Suprapubic skin (tissue), 4 donors: Measurements from ENCODE around the gene MAP2K5. TPM values are rescaled to one million over a fixed set of nuclear protein-coding genes. Genes with fewer than 3 reads are reported as not detected.

Experiments
- DNase-seq, 2 donors: peaks; one replicate each; pipeline ENCODE4 v3.0.0-alpha.2; 2019; ENCODE audit warnings: low spot score in 2 of 2
- H3K27ac ChIP-seq: fragments of 200-600 bp; sonication (generic); one replicate; pipeline ENCODE4 v1.5.1; 2019
- H3K27me3 ChIP-seq: fragments of 200-600 bp; sonication (generic); one replicate; pipeline ENCODE4 v1.5.1; 2019
- H3K36me3 ChIP-seq: fragments of 200-600 bp; sonication (generic); one replicate; pipeline ENCODE4 v1.5.1; 2019
- H3K4me1 ChIP-seq: fragments of 200-600 bp; sonication (generic); one replicate; pipeline ENCODE4 v1.5.1; 2019
- H3K4me3 ChIP-seq: fragments of 200-600 bp; sonication (generic); one replicate; pipeline ENCODE4 v1.5.1; 2019; ENCODE audit warnings: mild to moderate bottlenecking
- H3K9me3 ChIP-seq: fragments of 200-600 bp; sonication (generic); one replicate; pipeline ENCODE4 v1.5.1; 2019
- CTCF ChIP-seq, 2 donors: fragments of 200-600 bp in 1 of 2; fragments of 450-650 bp in 1 of 2; sonication (generic) in 1 of 2; IDR thresholded peaks; one replicate each; pipeline ENCODE4 v1.5.1; 2016 to 2019; ENCODE audit warnings: antibody characterized with exemption in 2 of 2, mild to moderate bottlenecking in 1 of 2, moderate library complexity in 1 of 2
- EP300 ChIP-seq: sonication (generic); formaldehyde crosslinking; IDR thresholded peaks from one replicate; pipeline ENCODE4 v1.6.1; 2017; ENCODE audit warnings: antibody characterized with exemption
- POLR2A ChIP-seq, 2 donors: fragments of 450-650 bp; IDR thresholded peaks; one replicate each; pipeline ENCODE4 v1.6.1; 2017; ENCODE audit warnings: antibody characterized with exemption in 2 of 2, mild to moderate bottlenecking in 2 of 2, moderate library complexity in 2 of 2
- POLR2AphosphoS5 ChIP-seq, 3 donors: sonication (generic); formaldehyde crosslinking; IDR thresholded peaks; one replicate each; pipeline ENCODE4 v1.6.1; 2017; ENCODE audit warnings: antibody characterized with exemption in 3 of 3
- WGBS: methylation state at CpG from one replicate; pipeline ENCODE4 v1.1.5; 2018; 5-methylcytosine and 5-hydroxymethylcytosine counted together
- total RNA-seq, 4 donors: library from RNA; depleted of rRNA; stranded (reverse); fragments of >200 nt; gene quantifications; one replicate each; pipeline ENCODE4 v1.1.0, GENCODE V29; 2016

MAP2K5 gene
- total RNA-seq, 4 donors from 2014 or later: 9.5 to 18.5 (median 10.2) TPM

- H3K27ac ChIP-seq: no peak overlapping the region
- WGBS: 89% methylated on average over 2 of the region's 4 CpGs
Measured at GRCh38 chr15:67784090-67784781, 241.7 kb downstream of the MAP2K5 start.

GRCh38 chr15:67784856-67785430 is 242.4 kb downstream of the MAP2K5 start:
- H3K27me3 ChIP-seq: no peaks in the 10 kb centered on the region
- H3K4me1 ChIP-seq: no peaks in the 10 kb centered on the region
- DNase-seq: no peak
- no peak for TF ChIP-seq CTCF (IDR thresholded peaks at IDR 0.05)
- no peak for TF ChIP-seq EP300
- no peak for TF ChIP-seq POLR2AphosphoS5 (IDR thresholded peaks at IDR 0.05)
- no peak for TF ChIP-seq POLR2A (IDR thresholded peaks at IDR 0.05)
- H3K9me3 ChIP-seq: no peaks in the 10 kb centered on the region
- WGBS: 91% methylated on average over 12 of the region's 12 CpGs
- peaks cover 10% of the 10 kb centered on the region for H3K36me3 ChIP-seq
- H3K4me3 ChIP-seq: no peak overlapping the region
- H3K27ac ChIP-seq: no peak overlapping the region

More at GRCh38 chr15:67784090-67784781, 241.7 kb downstream of the MAP2K5 start:
- Histone ChIP-seq H3K27me3 (no peaks in the 10 kb centered on the region), H3K9me3 (no peaks in the 10 kb centered on the region), H3K4me3 (no peak overlapping the region), H3K36me3 (peaks cover 10% of the 10 kb centered on the region), H3K4me1 (no peaks in the 10 kb centered on the region)
- TF ChIP-seq CTCF (IDR thresholded peaks at IDR 0.05) (no peak), POLR2AphosphoS5 (IDR thresholded peaks at IDR 0.05) (no peak), POLR2A (IDR thresholded peaks at IDR 0.05) (no peak), EP300 (no peak)
- DNase-seq: no peak

- 90% methylated on average over 5 of the region's 5 CpGs for WGBS
- Histone ChIP-seq H3K4me3 (no peak overlapping the region), H3K36me3 (peaks cover 10% of the 10 kb centered on the region), H3K4me1 (no peaks in the 10 kb centered on the region), H3K27me3 (no peaks in the 10 kb centered on the region), H3K9me3 (no peaks in the 10 kb centered on the region), H3K27ac (no peak overlapping the region)
- TF ChIP-seq EP300 (no peak), CTCF (IDR thresholded peaks at IDR 0.05) (no peak), POLR2AphosphoS5 (IDR thresholded peaks at IDR 0.05) (no peak), POLR2A (IDR thresholded peaks at IDR 0.05) (no peak)
- DNase-seq: no peak
Measured at GRCh38 chr15:67785431-67785830, 242.9 kb downstream of the MAP2K5 start.

- H3K27me3 ChIP-seq: no peaks in the 10 kb centered on the region
- H3K4me1 ChIP-seq: no peaks in the 10 kb centered on the region
- no peak overlapping the region for H3K4me3 ChIP-seq
- TF ChIP-seq POLR2A (IDR thresholded peaks at IDR 0.05) (no peak), CTCF (IDR thresholded peaks at IDR 0.05) (no peak), POLR2AphosphoS5 (IDR thresholded peaks at IDR 0.05) (no peak), EP300 (no peak)
- H3K27ac ChIP-seq: no peak overlapping the region
- no peak for DNase-seq
- whole genome bisulfite sequencing: over 99% methylated on average over 4 of the region's 4 CpGs
- no peaks in the 10 kb centered on the region for H3K9me3 ChIP-seq
- H3K36me3 ChIP-seq: peaks cover 10% of the 10 kb centered on the region
Measured at GRCh38 chr15:67786646-67787045, 244.1 kb downstream of the MAP2K5 start.

- Histone ChIP-seq H3K4me3 (no peak overlapping the region), H3K4me1 (no peaks in the 10 kb centered on the region), H3K9me3 (no peaks in the 10 kb centered on the region), H3K27ac (no peak overlapping the region), H3K27me3 (no peaks in the 10 kb centered on the region), H3K36me3 (peaks cover under 1% of the 10 kb centered on the region)
- no peak for DNase-seq
- TF ChIP-seq EP300 (no peak), POLR2A (IDR thresholded peaks at IDR 0.05) (no peak), CTCF (IDR thresholded peaks at IDR 0.05) (no peak), POLR2AphosphoS5 (IDR thresholded peaks at IDR 0.05) (no peak)
Measured at GRCh38 chr15:67788986-67789385, 246.5 kb downstream of the MAP2K5 start.
